HG02623 (cell line): ENCODE data around the gene SLC16A6.
"Not testable (repeated sequence)": the region's sequence is repeated elsewhere in the genome, so short reads cannot be mapped to it uniquely, and the experiment has no call there.

Source experiments
- ATAC-seq: cut with Tn5 transposase; IDR thresholded peaks from one replicate; pipeline ENCODE4 v1.9.1; 2021; ENCODE audit warnings: moderate library complexity; ENCODE audit not compliant: unreplicated experiment

Gene SLC16A6

DNA sequence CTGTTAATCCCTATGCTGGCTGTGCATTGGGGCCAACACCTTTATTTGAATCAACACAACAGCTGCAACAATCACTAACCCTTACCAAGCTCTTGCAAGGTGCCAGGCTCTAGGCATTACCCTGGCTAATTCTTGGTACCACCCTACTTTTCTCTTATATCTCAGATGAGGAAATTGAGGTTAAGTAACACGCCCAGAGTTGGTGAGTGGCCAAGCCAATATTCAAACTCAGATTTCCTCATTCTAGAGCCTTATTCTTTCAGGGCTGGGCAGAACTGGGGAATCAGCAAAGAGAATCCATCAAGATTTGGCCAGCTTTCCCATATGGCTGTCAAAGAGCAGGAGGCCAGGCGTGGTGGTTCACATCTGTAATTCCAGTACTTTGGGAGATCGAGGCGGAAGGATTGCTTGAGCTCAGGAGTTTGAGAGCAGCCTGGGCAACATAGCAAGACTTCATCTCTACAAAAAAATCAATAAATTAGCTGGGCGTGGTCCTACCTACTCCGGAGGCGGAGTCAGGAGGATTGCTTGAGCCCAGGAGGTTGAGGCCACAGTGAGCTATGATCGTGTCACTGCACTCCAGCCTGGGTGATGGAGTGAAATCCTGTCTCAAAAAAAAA is 24.1 kb upstream of the SLC16A6 start:
- ATAC-seq, result no peak

DNA sequence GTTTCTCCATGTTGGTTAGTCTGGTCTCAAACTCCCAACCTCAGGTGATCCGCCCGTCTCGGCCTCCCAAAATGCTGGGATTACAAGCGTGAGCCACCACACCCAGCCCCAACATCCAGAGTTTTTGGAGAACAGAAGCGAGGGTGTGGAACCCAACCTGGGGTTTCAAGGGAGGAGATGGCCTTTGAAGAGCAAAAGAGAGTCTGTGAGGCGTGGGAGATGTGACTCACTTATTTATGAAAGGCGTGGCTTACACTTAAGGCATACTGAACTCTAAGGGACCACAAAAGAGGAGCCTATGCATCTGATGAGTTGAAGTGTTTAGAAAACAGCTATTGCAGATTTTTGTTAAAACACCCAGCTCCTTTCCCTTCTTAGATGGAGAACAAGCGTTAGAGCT is 19.2 kb upstream of the SLC16A6 start:
- ATAC-seq, result no peak

DNA sequence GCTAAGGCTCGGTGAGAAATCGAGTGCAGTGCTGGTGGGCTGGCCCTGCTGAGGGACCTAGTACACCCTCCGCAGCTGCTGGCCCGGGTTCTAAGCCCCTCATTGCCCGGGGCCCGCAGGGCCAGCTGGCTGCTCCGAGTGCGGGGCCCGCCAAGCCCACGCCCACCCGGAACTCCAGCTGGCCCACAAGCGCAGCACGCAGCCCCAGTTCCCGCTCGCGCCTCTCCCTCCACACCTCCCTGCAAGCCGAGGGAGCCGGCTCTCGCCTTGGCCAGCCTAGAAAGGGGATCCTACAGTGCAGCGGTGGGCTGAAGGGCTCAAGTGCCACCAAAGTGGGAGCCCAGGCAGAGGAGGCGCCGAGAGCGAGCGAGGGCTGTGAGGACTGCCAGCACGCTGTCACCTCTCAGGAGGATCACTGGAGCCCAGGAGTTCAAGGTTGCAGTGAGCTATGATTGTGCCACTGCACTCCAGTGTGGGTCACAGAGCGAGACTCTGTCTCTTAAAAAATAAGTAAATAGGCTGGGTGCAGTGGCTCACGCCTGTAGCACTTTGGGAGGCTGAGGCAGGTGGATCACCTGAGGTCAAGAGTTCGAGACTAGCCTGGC is 18.2 kb upstream of the SLC16A6 start:
- not testable (repeated sequence) for ATAC-seq

DNA sequence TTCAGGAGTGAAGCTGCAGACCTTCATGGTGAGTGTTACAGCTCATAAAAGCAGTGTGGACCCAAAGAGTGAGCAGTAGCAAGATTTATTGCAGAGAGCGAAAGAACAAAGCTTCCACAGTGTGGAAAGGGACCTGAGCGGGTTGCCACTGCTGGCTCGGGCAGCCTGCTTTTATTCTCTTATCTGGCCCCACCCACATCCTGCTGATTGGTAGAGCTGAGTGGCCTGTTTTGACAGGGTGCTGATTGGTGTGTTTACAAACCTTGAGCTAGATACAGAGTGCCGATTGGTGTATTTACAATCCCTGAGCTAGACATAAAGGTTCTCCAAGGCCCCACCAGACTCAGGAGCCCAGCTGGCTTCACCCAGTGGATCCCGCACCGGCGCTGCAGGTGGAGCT is 17.6 kb upstream of the SLC16A6 start:
- not testable (repeated sequence) for ATAC-seq

DNA sequence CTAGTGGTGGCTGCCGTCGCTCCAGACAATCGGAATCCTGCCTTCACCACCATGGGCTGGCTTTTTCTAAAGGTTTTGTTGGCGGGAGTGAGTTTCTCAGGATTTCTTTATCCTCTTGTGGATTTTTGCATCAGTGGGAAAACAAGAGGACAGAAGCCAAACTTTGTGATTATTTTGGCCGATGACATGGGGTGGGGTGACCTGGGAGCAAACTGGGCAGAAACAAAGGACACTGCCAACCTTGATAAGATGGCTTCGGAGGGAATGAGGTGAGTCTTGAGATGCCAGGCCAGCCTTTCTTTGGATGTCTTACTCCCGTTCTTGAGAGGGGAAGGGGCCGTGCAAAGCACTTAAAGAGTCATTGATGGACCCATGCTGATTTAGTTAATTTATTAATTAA is 16.5 kb upstream of the SLC16A6 start:
- no peak for ATAC-seq

DNA sequence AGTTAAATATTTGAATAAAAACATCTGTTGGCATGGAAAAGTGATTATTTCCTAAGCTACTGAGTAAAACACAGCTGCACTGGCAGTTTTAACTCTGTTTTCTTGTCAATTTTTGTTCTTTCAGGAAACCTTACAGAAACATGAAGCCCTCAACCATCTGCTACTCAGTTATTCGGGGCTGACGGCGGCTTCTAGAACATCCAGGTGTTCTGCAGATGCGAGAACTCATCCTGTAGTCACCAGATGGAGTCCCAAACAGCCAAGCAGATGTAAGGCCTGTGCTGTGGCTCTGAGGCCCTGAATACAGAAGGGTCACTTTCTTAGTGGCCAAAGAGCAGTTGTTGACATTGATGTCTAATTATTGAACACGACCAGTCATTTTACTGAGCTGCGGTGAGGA is 15.9 kb upstream of the SLC16A6 start:
- no peak for ATAC-seq

DNA sequence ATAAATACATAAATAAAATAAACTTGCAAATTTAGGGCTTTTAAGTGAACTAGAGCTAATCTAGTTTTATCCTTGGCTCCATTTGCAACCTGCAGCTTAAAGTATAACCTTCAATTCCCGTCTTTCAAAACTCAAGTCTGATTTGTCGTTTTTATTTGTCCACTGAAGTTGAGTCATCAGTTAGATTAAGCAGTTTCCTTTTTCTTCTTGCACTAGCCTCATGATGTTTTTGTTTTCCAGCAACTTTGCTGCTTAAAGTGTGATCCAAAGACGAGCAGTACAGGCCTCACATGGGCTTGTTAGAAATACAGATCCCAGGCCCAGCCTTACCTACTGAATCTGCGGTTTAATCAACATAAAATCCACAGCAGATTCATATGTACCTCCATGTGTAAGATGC is 14.2 kb upstream of the SLC16A6 start:
- no peak for ATAC-seq

DNA sequence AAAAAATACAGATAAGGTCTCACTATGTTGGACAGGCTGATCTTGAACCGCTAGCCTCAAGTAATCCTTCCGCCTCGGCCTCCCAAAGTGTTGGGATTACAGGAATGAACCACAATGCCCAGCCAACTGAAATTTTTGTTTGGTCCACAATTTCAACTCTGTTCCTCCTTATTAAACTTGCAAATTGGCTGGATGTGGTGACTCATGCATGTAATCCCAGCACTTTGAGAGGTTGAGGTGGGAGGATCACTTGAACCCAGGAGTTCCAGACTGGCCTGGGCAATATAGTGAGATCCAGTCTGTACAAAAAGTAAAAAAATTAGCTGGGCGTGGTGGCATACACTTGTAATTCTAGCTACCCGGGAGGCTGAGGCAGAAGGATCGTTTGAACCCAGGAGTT is 13.8 kb upstream of the SLC16A6 start:
- no peak for ATAC-seq

DNA sequence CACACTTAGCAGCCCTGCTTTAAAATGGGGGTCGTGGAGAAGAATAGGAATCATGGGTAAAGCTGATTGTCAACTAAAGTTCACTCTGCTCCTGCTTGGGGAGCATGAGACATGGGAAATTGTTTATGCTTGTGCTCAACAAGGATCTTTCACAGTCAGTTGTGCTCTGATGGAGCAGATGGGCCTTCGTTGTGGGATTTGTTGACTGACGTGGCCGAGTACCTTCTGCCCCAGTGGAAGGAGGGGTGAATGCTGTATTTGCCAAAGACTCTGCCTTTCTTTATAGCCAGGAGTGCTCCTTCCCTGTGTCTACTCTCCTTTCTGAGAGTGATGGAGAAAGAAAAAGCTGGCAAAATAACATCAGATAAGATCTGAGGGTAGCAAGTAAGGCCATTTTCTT is 11.7 kb upstream of the SLC16A6 start:
- no peak for ATAC-seq

DNA sequence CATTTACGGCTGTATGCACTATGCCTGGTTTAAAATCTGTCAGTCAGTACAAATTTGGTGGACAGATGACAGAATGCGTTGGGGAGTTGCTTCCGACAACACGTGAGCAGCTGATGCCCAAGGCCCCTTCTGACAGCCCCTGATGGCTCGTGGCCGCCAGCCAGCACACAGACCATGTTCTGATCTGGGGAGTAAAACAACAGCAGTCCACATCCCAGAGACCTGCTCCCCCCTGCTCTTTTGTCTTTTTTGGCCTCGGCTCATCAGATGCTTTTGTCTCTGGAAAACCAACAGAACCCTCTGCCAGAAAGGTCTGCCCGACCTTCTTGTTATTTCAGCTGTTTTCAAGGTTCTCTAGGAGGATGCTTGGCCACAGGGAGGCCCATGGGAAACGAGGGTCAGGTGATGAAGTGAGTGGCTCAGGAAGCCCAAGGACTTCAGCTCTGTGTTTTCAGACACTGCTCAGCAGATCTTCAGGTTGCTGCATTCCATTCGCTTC is 11.2 kb upstream of the SLC16A6 start:
- no peak for ATAC-seq

DNA sequence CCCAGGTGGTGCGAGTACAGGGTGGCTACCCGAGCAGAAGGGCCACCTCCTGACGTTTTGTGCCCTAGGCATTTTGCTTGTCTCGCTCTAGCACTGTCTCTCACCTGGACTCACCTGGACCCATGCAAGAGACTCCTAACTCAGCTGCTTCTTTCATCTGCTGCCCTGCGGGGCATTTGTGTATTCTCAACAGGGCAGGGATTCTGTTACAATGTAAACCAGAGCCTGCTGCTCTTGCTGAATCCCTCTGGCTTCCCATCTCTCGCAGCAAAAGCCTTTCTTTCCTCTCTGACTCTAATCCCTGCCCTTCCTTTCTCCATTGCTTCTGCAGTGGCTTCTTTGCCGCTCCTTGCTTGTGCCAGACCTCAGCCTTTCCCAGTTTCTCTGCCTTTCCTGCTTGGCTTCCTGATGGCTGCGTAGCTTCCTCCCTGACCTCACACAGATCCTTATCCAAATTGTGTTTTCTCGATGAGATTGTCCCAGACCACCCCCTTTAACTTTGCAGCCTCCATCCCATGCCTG is 10.6 kb upstream of the SLC16A6 start:
- ATAC-seq, result no peak

DNA sequence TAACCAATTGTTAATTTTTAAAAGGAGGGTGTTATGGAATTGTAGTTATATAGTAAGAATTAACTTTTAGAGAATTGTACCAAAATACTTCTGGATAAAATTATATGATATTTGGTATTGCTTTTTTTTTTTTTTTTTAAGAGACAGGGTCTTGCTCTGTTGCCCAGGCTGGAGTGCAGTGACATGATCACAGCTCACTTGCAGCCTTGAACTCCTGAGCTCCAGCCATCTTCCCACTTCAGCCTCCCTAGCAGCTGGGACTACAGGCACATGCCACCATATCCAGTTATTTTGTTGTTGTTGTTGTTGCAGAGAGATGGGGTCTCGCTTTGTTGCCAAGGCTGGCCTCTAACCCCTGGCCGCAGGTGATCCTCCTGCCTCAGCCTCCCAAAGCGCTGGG is 8.9 kb upstream of the SLC16A6 start:
- ATAC-seq, result no peak

DNA sequence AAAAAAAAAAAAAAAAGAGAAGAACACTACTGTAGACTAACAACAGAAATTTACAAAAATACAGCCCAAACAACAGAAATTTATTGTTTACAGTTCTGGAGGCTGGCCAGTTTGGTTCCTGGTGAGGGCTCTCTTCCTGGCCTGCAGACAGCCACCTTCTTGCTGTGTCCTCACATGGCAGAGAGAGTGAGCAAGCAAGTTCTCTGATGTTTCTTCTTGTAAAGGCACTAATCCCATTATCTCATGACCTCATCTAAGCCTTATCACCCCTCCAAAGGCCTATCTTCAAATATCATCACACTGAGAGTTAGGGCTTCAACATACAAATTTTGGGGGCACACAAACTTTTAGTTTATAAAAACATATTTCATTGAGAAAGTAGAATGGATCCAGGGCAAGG is 7.7 kb upstream of the SLC16A6 start:
- ATAC-seq, result no peak

DNA sequence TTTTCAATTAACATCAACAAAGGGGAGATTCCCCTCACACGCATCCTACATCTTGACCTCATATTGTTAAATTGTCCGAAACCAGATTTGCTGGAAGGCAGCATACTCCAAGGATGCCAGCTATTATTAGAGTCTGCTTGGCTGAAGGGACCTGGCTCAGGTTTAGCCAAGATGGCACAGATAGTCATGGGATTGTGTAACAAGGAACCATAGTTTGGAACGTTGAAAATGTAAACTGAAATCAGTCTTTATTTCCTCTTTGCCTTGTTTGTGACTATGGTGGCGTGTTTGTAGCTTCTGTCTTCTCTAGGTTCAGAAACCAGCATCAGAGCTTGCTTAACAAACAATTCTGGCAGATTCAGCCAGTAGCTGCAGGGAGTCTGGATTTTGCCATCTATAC is 6.3 kb upstream of the SLC16A6 start:
- no peak for ATAC-seq

DNA sequence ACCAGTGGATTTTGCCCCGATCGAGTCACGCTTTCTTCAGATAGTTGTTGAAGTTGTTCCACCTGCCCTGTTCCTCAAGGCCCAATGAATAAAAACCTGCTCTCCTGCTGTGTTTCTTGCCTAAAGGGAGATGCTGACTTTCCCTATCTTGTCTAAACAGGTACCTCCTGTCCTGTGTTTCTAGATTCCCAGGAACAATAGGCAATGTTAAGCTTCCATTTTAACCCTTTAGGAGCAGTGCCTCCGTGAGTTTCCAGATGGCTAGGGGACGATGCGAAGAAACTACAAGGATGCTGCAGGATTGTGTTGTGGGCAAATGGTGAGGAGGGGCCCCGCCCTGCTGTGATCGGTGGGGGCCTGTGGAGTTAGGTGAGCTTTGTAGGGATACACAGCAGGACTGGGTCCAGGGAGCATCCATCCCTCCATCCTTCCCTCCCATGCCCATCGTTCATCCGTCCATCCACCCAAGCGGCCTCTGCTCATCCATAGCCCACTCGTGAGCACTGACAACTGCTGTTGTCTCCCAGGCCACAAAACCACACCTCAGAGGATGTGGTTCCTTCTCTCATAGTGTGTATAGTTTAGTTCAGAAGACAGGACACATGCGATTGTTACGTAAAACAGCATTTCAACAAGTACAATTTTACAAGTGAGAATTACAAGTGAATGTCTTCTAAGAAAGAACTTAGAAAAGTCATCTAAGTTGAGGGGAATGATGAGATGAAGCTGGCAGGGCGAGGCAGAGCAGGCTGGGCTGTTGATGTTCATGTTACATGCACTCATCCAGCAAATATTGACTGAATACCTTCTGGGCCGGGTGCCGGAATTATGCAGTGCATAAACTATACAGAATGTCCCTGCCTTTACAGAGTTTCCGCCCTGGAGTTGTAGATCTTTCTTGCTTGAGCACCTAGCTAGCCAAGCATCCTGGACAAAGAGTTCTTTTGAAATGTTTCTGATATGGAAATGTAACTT is 5.6 kb upstream of the SLC16A6 start:
- no peak for ATAC-seq

DNA sequence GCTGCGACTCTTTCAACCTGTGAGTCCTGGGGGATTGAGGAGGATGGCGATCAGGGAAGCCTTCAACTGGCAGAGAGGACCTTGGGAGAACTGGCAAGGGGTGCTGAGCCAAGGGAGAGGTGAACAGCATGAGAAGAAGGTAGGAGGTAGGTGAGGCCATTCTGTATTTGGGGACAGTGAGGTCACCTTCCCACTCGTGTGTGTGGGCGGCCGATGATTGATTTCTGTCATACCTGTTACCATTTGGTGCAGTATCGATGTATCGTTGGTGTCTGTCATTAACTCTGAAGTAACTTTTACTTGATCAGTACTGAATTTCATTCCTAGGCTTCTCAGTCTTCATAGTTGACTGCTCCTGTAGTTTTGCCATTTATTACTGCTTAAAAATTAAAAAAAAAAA is 4.2 kb upstream of the SLC16A6 start:
- ATAC-seq, result no peak

DNA sequence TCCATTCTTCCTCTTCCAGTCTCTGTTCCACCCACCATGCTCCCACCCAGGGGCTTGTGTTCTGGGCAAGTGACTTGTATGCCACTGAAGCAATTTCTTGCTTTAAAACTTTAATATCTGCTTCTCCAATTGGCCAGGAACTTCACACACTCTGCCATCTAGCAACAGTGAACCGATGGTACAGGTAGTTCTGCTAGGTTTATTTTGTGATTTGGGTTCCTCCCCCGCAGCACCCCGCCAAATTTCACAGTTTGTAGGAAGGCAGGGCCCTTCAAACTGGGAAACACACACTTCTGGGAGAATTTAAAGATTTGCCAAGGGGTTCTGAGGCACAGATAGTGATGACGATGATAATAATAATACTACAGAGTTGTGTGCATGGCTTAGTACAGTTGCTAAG is 3.7 kb upstream of the SLC16A6 start:
- ATAC-seq, result no peak

DNA sequence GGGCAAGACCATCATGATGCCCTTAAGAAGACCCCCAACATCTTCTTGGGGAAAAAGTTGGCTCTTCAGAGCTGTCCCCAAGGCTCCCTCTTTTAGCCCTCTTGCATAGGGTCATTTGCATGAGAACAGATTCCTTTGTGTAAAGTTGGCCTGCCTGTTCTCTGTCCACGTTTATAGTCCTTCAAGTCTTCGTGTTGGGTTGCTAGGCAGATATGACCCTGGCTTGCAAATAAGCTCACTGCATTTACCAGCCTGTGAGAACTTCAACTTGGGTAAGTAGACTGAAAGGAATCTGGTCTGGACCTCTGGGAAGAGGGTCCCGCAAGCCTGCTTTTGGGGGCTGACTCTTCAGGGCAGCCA is 3.2 kb upstream of the SLC16A6 start:
- ATAC-seq, result no peak

DNA sequence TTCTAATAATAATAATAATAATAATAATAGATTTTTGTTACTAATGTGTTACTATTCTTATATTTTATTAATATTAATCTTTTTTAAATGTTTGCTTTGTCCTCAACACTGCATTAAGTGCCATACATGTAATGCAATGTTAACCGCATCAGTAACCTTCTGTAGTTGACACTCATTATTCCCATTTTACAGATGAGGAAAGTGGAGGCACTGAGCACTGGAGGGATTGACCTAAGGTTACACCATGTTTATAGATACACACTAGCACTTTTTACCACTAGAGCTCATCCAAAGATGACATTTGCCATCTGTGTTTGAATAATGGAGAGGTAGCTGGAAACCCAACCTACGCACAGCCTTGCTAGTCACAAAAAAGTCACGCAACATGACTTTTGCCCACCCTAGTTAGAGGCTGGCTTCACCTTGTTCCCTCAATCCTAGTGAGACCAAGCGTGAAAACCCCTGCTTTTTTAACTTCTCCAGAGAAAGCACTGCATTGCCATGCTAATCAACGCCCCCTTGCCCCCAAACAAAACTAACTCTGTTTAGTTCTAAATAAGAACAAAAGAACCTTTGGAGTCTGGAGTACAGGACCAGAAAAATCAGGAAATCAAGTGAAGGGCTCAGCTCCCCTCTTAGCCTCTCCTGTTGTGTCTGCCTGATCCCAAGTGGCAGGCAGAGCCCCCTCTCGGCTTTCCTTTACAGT is 2.7 kb upstream of the SLC16A6 start:
- ATAC-seq, result no peak

DNA sequence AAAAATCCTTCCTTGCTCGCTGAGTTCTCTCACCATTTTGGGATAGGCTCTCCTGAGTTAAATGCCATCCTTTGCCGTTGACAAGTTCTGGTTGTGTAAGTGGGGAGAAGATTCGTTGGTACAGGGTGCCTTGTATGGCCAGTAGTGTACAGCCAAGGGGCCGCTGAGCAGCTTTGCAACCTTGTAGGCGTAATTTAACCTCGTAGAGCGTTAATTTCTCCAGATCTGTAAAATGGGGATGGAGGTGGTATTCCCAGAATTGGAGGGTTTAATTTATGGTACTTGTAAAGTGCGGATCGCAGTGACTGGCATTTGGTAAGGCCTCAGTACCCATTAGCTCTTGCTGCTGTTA is 1.7 kb upstream of the SLC16A6 start:
- ATAC-seq, result no peak
